H1 (cell line): ENCODE results near the gene SSU72. TPM values are rescaled to one million over a fixed set of nuclear protein-coding genes. Genes with fewer than 3 reads are reported as not detected.

Experiments
- CTCF ChIP-seq, 3 experiments: IDR thresholded peaks; 1 replicate in 2 of 3; 2 replicates in 1 of 3; pipeline versions ENCODE4 v1.5.1 to v1.6.1; 2011; ENCODE audit warnings: low read length in 3 of 3, mild to moderate bottlenecking in 3 of 3, inconsistent platforms in 2 of 3, low read depth in 1 of 3, moderate library complexity in 1 of 3; ENCODE audit not compliant: insufficient read depth in 1 of 3; ENCODE audit errors: control extremely low read depth in 1 of 3
- SUZ12 ChIP-seq: fragments of 200-600 bp; sonication (generic); IDR thresholded peaks from 2 replicates; pipeline ENCODE4 v1.6.1; 2012; ENCODE audit warnings: mild to moderate bottlenecking, inconsistent platforms, low read length, moderate library complexity, mixed read lengths
- polyA plus RNA-seq, 7 experiments: library from polyadenylated mRNA; depleted of rRNA in 3 of 7; stranded (reverse) in 5 of 7; unstranded in 2 of 7; fragments of >200 nt in 5 of 7; fragments of 200-250 nt in 2 of 7; gene quantifications; 1 replicate in 5 of 7; 2 replicates in 1 of 7; 4 replicates in 1 of 7; pipeline versions ENCODE4 v1.2.1 to v1.2.3, GENCODE V29; 2011 to 2013; ENCODE audit warnings: missing spikeins in 2 of 7, mixed read lengths in 2 of 7
- total RNA-seq: library from RNA; stranded (reverse); fragmentation: NEBNext Ultra II Directional; extraction: Animal tissue kit (Norgen Biotek cat#: 25700); gene quantifications from 2 replicates; pipeline ENCODE4 v1.2.1, GENCODE V29; 2021

The SSU72 gene
- total and polyA plus RNA-seq, 2 of the 8 experiments (the other 6 are each of a cell fraction or from before 2014, with no cell fraction given), result 110 to 165 TPM

- TF ChIP-seq CTCF (IDR thresholded peaks at IDR 0.05; ENCODE audit: control extremely low read depth in 1 of 3, insufficient read depth in 1 of 3, low read depth in 1 of 3, low read length in 3 of 3), result no peak
- TF ChIP-seq SUZ12, result no peak
These were observed 35.7 kb downstream of the SSU72 start (continued) for GRCh38 chr1:1538989-1539309.
